GM15510 (cell line): ENCODE measurements around the gene LRP8.

ENCODE experiments used
- POLR2A ChIP-seq: IDR thresholded peaks from 3 replicates; pipeline ENCODE4 v1.6.1; 2011; ENCODE audit warnings: borderline replicate concordance; ENCODE audit not compliant: insufficient read length; ENCODE audit errors: extremely low read depth

Gene LRP8

GRCh38 chr1:53246261-53247134 lies 81.4 kb downstream of the LRP8 start:
- TF ChIP-seq POLR2A, result no peak

- TF ChIP-seq POLR2A, result no peak
Observed at GRCh38 chr1:53244141-53244540, 83.7 kb downstream of the LRP8 start.

GRCh38 chr1:53242381-53242780 lies 85.5 kb downstream of the LRP8 start:
- no peak for TF ChIP-seq POLR2A

- TF ChIP-seq POLR2A, result no peak
Observed at GRCh38 chr1:53241828-53242227, 86.0 kb downstream of the LRP8 start.

GRCh38 chr1:53238197-53239155 lies 89.4 kb downstream of the LRP8 start, which contains the start of gene MAGOH:
MAGOH (minus strand) TSS chr1:53238518; CDS start chr1:53238448, 70 bp downstream.
- TF ChIP-seq POLR2A, result peak; percentile 73

GRCh38 chr1:53237638-53238037 lies 90.2 kb downstream of the LRP8 start:
- no peak for TF ChIP-seq POLR2A

GRCh38 chr1:53220962-53221286 lies 106.9 kb downstream of the LRP8 start:
- no peak for TF ChIP-seq POLR2A

- peak; percentile 98 for TF ChIP-seq POLR2A
Observed at GRCh38 chr1:53220171-53220961, 107.5 kb downstream of the LRP8 start, which contains the start of gene CZIB. CZIB (minus strand) TSS chr1:53220634; CDS start chr1:53220575, 59 bp downstream.

- TF ChIP-seq POLR2A, result no peak
Observed at GRCh38 chr1:53219711-53220110, 108.2 kb downstream of the LRP8 start.

GRCh38 chr1:53218201-53218600 lies 109.7 kb downstream of the LRP8 start:
- TF ChIP-seq POLR2A, result no peak

- no peak for TF ChIP-seq POLR2A
Observed at GRCh38 chr1:53214376-53214940, 113.4 kb downstream of the LRP8 start.

- no peak for TF ChIP-seq POLR2A
Observed at GRCh38 chr1:53210954-53211353, 116.9 kb downstream of the LRP8 start.

- no peak for TF ChIP-seq POLR2A
Observed at GRCh38 chr1:53210352-53210751, 117.5 kb downstream of the LRP8 start.

GRCh38 chr1:53207726-53208125 lies 120.1 kb downstream of the LRP8 start:
- TF ChIP-seq POLR2A, result no peak
